ENCODE data around the gene KRTAP3-2. TPM values are rescaled to one million over a fixed set of nuclear protein-coding genes. Genes with fewer than 3 reads are reported as not detected.

KRTAP3-2 gene
- total RNA-seq, 1 experiment from 2014 or later: not detected

DNA sequence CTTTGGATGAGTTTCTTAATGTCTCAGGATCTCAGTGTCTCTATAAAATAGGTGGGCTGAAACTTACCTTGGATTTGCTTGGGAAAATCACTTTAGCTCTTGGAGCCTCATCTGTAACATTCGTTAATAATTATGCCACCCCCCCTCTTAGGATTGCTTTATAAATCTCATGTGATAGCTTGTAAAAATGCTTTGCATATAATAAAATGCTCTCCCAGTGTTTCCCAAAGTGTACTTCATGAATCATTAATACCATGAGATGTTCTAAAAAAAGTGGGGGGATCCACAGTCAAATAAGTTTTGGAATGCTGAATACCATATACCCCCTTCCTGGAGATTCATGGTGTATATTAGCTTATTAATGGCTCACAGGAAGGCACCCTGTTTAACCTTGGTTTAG lies 38.1 kb downstream of the KRTAP3-2 start:
- Histone ChIP-seq H3K27ac (ENCODE audit: insufficient read length, low read depth, low read length) (no peak overlapping the region), H2BK15ac (ENCODE audit: low read depth, low read length) (no peak overlapping the region), H2BK20ac (ENCODE audit: low read depth, low read length, poor library complexity, severe bottlenecking) (no peak overlapping the region), H2BK5ac (ENCODE audit: insufficient read length, low read length) (no peak overlapping the region), H2AFZ (ENCODE audit: low read length) (no peak overlapping the region), H3T11ph (ENCODE audit: low read length) (no peak overlapping the region), H3K14ac (ENCODE audit: insufficient read depth, low read length) (no peak overlapping the region), H3K4me1 (ENCODE audit: insufficient read depth, low read length) (peaks cover 9% of the 10 kb centered on the region; the same call in 1 of the 2 replicates), H3K56ac (ENCODE audit: insufficient read length, low read depth, low read length) (no peak overlapping the region), H4K5ac (ENCODE audit: insufficient read length, low read depth, low read length) (no peak overlapping the region), H4K20me1 (ENCODE audit: control insufficient read depth, insufficient read depth, insufficient read length) (no peaks in the 10 kb centered on the region), H3K4me2 (ENCODE audit: insufficient read depth, insufficient read length, low read length) (no peak overlapping the region), H3K79me1 (ENCODE audit: insufficient read depth, low read depth, low read length, poor library complexity, severe bottlenecking) (no peaks in the 10 kb centered on the region), H3K9ac (ENCODE audit: extremely low read depth, insufficient read length, low read length) (no peak overlapping the region), H4K8ac (replicated peaks; ENCODE audit: insufficient read length, low read depth, low read length) (no peak overlapping the region), H4K91ac (ENCODE audit: insufficient read length, low read depth, low read length) (no peak overlapping the region), H3K18ac (ENCODE audit: insufficient read length, low read depth, low read length) (no peak overlapping the region), H3K4ac (ENCODE audit: low read depth, low read length) (no peak overlapping the region), H3K23me2 (ENCODE audit: insufficient read length, low read depth, low read length, poor library complexity, severe bottlenecking) (no peaks in the 10 kb centered on the region), H2BK12ac (ENCODE audit: insufficient read length, low read depth, low read length) (no peak overlapping the region), H3K23ac (ENCODE audit: insufficient read length, low read depth, low read length) (no peak overlapping the region), H3K79me2 (ENCODE audit: insufficient read depth, low read length) (no peaks in the 10 kb centered on the region), H2BK120ac (ENCODE audit: low read depth, low read length, poor library complexity, severe bottlenecking) (no peak overlapping the region), H2AK5ac (ENCODE audit: insufficient read length, low read length) (no peak overlapping the region), H3K27me3 (ENCODE audit: insufficient read depth, low read length) (no peaks in the 10 kb centered on the region), H3K9me3 (ENCODE audit: control insufficient read depth, low read depth, low read length) (no peaks in the 10 kb centered on the region)
- Mint-ChIP-seq H3K36me3 (ENCODE audit: insufficient read depth in 1 of 3, low read depth in 3 of 3) (no peaks in the 10 kb centered on the region), H3K9me3 (no peaks in the 10 kb centered on the region), H3K4me1 (peaks cover 25 to 28% of the 10 kb centered on the region in 2 experiments), H3K4me3 (no peak overlapping the region), H3K27me3 (ENCODE audit: low read depth) (no peaks in the 10 kb centered on the region; the same call in none of the 2 replicates), H3K27ac (no peak overlapping the region)
- WGBS (ENCODE audit: extremely low coverage, insufficient read length, low lambda C conversion rate): no CpG with 5 or more reads among the region's 1 CpG
- TF ChIP-seq CTCF (conservative IDR thresholded peaks at IDR 0.05): no peak
- no peak for DNase-seq
